Measurements from ENCODE around the gene SLC2A9. TPM values are rescaled to one million over a fixed set of nuclear protein-coding genes. Genes with fewer than 3 reads are reported as not detected.

The SLC2A9 gene
- total and polyA plus RNA-seq, 2 donors (not counting 1 experiment from before 2014, with no cell fraction given), result 2.3 to 3.9 TPM

DNA sequence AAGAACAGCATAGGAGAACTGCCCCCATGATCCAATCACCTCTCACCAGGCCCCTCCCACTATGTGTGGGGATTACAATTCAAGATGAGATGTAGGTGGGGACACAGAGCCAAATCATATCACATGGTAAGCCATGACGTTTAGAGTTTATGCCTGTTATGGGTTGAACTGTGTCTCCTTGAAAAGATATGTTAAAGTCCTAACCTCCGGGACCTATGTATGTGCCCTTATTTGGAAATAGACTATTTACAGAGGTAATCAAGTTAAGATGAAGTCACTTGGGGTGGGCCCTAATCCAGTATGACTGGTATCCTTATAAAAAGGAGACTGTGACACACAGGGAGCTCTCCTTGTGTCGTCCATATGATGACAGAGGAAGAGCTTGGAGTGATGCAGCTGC lies 25.2 kb upstream of the SLC2A9 start:
- Histone ChIP-seq H3K36me3 (ENCODE audit: control insufficient read depth, insufficient read depth, low read length) (no peaks in the 10 kb centered on the region), H3K4me1 (ENCODE audit: control insufficient read depth, extremely low read depth, insufficient read depth, low read length) (no peaks in the 10 kb centered on the region), H3K4me3 (replicated peaks in 1 of 4; ENCODE audit: control extremely low read depth in 1 of 4, insufficient read depth in 1 of 4, low read depth in 3 of 4, low read length in 4 of 4) (no peak overlapping the region), H3K9ac (ENCODE audit: insufficient read depth, low read length) (no peak overlapping the region), H3K27ac (ENCODE audit: insufficient read depth, low read length) (no peak overlapping the region), H4K20me1 (ENCODE audit: control insufficient read depth, extremely low read depth, insufficient read depth, low read length) (no peaks in the 10 kb centered on the region), H3K79me2 (ENCODE audit: control insufficient read depth, insufficient read depth, low read length) (no peaks in the 10 kb centered on the region), H2AFZ (ENCODE audit: low read length) (no peak overlapping the region), H3K27me3 (ENCODE audit: control insufficient read depth, insufficient read depth, low read length) (no peaks in the 10 kb centered on the region), H3K4me2 (ENCODE audit: extremely low read depth, insufficient read depth, low read length) (no peak overlapping the region), H3K9me3 (ENCODE audit: control insufficient read depth, insufficient read depth, low read depth, low read length) (no peaks in the 10 kb centered on the region)
- TF ChIP-seq, protein P1, sequence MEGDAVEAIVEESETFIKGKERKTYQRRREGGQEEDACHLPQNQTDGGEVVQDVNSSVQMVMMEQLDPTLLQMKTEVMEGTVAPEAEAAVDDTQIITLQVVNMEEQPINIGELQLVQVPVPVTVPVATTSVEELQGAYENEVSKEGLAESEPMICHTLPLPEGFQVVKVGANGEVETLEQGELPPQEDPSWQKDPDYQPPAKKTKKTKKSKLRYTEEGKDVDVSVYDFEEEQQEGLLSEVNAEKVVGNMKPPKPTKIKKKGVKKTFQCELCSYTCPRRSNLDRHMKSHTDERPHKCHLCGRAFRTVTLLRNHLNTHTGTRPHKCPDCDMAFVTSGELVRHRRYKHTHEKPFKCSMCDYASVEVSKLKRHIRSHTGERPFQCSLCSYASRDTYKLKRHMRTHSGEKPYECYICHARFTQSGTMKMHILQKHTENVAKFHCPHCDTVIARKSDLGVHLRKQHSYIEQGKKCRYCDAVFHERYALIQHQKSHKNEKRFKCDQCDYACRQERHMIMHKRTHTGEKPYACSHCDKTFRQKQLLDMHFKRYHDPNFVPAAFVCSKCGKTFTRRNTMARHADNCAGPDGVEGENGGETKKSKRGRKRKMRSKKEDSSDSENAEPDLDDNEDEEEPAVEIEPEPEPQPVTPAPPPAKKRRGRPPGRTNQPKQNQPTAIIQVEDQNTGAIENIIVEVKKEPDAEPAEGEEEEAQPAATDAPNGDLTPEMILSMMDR (conservative IDR thresholded peaks at IDR 0.05 in 1 of 2, IDR thresholded peaks at IDR 0.05 in 1 of 2; ENCODE audit: low read depth in 1 of 2, low read length in 2 of 2), result no peak
- no peak for TF ChIP-seq EZH2 (IDR thresholded peaks at IDR 0.05; ENCODE audit: low read length, missing control alignments)
- no peak for DNase-seq (ENCODE audit: low read depth in 2 of 2)

DNA sequence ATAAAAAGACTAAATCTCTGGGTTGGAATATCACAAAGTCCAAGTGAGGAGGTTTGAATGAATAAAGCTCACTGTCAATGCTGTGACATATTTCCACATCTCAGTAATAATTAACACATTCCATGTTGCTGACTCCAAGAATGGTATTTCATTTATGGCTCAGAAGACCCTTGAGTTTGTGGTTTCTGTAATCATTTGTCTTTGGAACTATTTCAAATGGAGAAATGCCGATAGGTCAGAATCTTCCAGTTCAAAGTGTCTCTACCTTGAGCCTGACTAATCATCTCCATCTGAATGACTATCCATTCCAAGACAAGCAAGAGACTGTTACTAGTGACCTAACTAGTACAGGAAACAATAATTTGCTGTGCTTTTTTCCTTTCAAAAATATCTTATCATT lies 24.2 kb upstream of the SLC2A9 start:
- TF ChIP-seq EZH2 (IDR thresholded peaks at IDR 0.05; ENCODE audit: low read length, missing control alignments), result no peak
- TF ChIP-seq, protein P1 (conservative IDR thresholded peaks at IDR 0.05 in 1 of 2, IDR thresholded peaks at IDR 0.05 in 1 of 2; ENCODE audit: low read depth in 1 of 2, low read length in 2 of 2), result no peak
- no peaks in the 10 kb centered on the region for H3K9me3 ChIP-seq (ENCODE audit: control insufficient read depth, insufficient read depth, low read depth, low read length)
- no peak overlapping the region for H3K4me3 ChIP-seq (replicated peaks in 1 of 4; ENCODE audit: control extremely low read depth in 1 of 4, insufficient read depth in 1 of 4, low read depth in 3 of 4, low read length in 4 of 4)
- no peak overlapping the region for H2AFZ ChIP-seq (ENCODE audit: low read length)
- no peak overlapping the region for H3K27ac ChIP-seq (ENCODE audit: insufficient read depth, low read length)
- H3K4me1 ChIP-seq (ENCODE audit: control insufficient read depth, extremely low read depth, insufficient read depth, low read length), result no peaks in the 10 kb centered on the region
- DNase-seq (ENCODE audit: low read depth in 2 of 2), result peak in 1 of 2 donors; percentile 86
- H3K9ac ChIP-seq (ENCODE audit: insufficient read depth, low read length), result no peak overlapping the region
- no peaks in the 10 kb centered on the region for H3K27me3 ChIP-seq (ENCODE audit: control insufficient read depth, insufficient read depth, low read length)
- H3K79me2 ChIP-seq (ENCODE audit: control insufficient read depth, insufficient read depth, low read length), result no peaks in the 10 kb centered on the region
- H4K20me1 ChIP-seq (ENCODE audit: control insufficient read depth, extremely low read depth, insufficient read depth, low read length), result no peaks in the 10 kb centered on the region
- no peak overlapping the region for H3K4me2 ChIP-seq (ENCODE audit: extremely low read depth, insufficient read depth, low read length)
- no peaks in the 10 kb centered on the region for H3K36me3 ChIP-seq (ENCODE audit: control insufficient read depth, insufficient read depth, low read length)

DNA sequence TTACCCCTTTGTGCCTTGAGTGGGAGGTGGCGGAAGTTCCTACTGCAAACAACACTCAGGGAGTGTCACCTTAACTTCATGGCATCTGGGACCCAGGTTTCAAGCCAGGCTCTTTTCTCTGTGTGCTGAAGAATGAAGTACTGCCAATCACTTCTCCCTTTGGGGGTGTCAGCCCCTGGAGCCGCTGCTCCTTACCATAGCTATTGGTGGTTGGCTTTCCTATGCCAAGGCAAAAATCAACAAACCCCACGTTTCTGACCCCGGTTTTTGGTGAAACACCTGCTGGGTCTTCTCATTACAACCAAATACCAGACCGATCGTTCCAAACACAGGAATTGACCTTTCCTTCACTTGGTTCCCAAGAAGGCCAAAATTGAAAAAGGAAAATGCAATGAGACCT lies 19.7 kb upstream of the SLC2A9 start:
- Histone ChIP-seq H2AFZ (ENCODE audit: low read length) (no peak overlapping the region), H3K4me2 (ENCODE audit: extremely low read depth, insufficient read depth, low read length) (no peak overlapping the region), H3K27ac (ENCODE audit: insufficient read depth, low read length) (no peak overlapping the region), H3K79me2 (ENCODE audit: control insufficient read depth, insufficient read depth, low read length) (no peaks in the 10 kb centered on the region), H3K36me3 (ENCODE audit: control insufficient read depth, insufficient read depth, low read length) (no peaks in the 10 kb centered on the region), H3K9me3 (ENCODE audit: control insufficient read depth, insufficient read depth, low read depth, low read length) (no peaks in the 10 kb centered on the region), H3K27me3 (ENCODE audit: control insufficient read depth, insufficient read depth, low read length) (peaks cover 2% of the 10 kb centered on the region), H4K20me1 (ENCODE audit: control insufficient read depth, extremely low read depth, insufficient read depth, low read length) (no peaks in the 10 kb centered on the region), H3K4me3 (replicated peaks in 1 of 4; ENCODE audit: control extremely low read depth in 1 of 4, insufficient read depth in 1 of 4, low read depth in 3 of 4, low read length in 4 of 4) (no peak overlapping the region), H3K4me1 (ENCODE audit: control insufficient read depth, extremely low read depth, insufficient read depth, low read length) (no peaks in the 10 kb centered on the region), H3K9ac (ENCODE audit: insufficient read depth, low read length) (no peak overlapping the region)
- no peak for DNase-seq (ENCODE audit: low read depth in 2 of 2)
- no peak for TF ChIP-seq EZH2 (IDR thresholded peaks at IDR 0.05; ENCODE audit: low read length, missing control alignments)
- TF ChIP-seq, protein P1 (conservative IDR thresholded peaks at IDR 0.05 in 1 of 2, IDR thresholded peaks at IDR 0.05 in 1 of 2; ENCODE audit: low read depth in 1 of 2, low read length in 2 of 2), result no peak
